ENCODE results near the gene SOX13. TPM values are rescaled to one million over a fixed set of nuclear protein-coding genes. Genes with fewer than 3 reads are reported as not detected.
"Not testable (repeated sequence)": the region's sequence is repeated elsewhere in the genome, so short reads cannot be mapped to it uniquely, and the experiment has no call there.

Gene SOX13
- total RNA-seq, 1 experiment from 2014 or later, result 81.9 TPM

- Histone ChIP-seq H3K4me1 (ENCODE audit: insufficient read depth, low read length) (peaks cover 22% of the 10 kb centered on the region), H3K36me3 (ENCODE audit: low read depth, low read length) (no peaks in the 10 kb centered on the region; the same call in 1 of the 2 replicates), H3K79me2 (ENCODE audit: low read length) (peaks cover 100% of the 10 kb centered on the region), H3K9ac (ENCODE audit: low read length) (no peak overlapping the region), H3K4me2 (ENCODE audit: low read length) (no peak overlapping the region), H3K9me3 (ENCODE audit: low read length) (no peaks in the 10 kb centered on the region), H3K27me3 (ENCODE audit: low read length) (no peaks in the 10 kb centered on the region), H3K27ac (ENCODE audit: low read length) (no peak overlapping the region), H2AFZ (ENCODE audit: low read length) (no peak overlapping the region), H3K4me3 (ENCODE audit: low read length) (no peak overlapping the region), H3F3A (ENCODE audit: low read length, unreplicated experiment) (no peaks in the 10 kb centered on the region), H3K9me2 (replicated peaks; ENCODE audit: low read length) (no peaks in the 10 kb centered on the region), H4K20me1 (ENCODE audit: low read length) (peaks cover 51% of the 10 kb centered on the region)
- no peak for DNase-seq
- ChIA-PET POLR2A (ENCODE audit: unreplicated experiment) (no interaction called here), CTCF (no interaction called here)
- intact Hi-C loops (cut with micrococcal nuclease), result no loop called here
- no peak for ATAC-seq
- no TSS peak for BruUV-seq (replicated peaks)
- no peak for TF ChIP-seq EZH2phosphoT487 (IDR thresholded peaks at IDR 0.05; ENCODE audit: borderline replicate concordance, low read length)
- no peak for TF ChIP-seq CTCF (conservative IDR thresholded peaks at IDR 0.05; ENCODE audit: low read depth, low read length)
- no peak for TF ChIP-seq EZH2 (IDR thresholded peaks at IDR 0.05; ENCODE audit: low read length, unreplicated experiment)
These were observed 15.7 kb downstream of the SOX13 start for GRCh38 chr1:204088596-204088995.

- intact Hi-C loops (cut with micrococcal nuclease), result no loop called here
- H3K4me3 ChIP-seq (ENCODE audit: low read length), result no peak overlapping the region
- no TSS peak for BruUV-seq (replicated peaks)
- no peaks in the 10 kb centered on the region for H3F3A ChIP-seq (ENCODE audit: low read length, unreplicated experiment)
- H2AFZ ChIP-seq (ENCODE audit: low read length), result no peak overlapping the region
- ATAC-seq (no peak), DNase-seq (no peak)
- H3K36me3 ChIP-seq (ENCODE audit: low read depth, low read length), result no peaks in the 10 kb centered on the region
- ChIA-PET CTCF (no interaction called here), POLR2A (ENCODE audit: unreplicated experiment) (no interaction called here)
- H3K9ac ChIP-seq (ENCODE audit: low read length), result no peak overlapping the region
- no peaks in the 10 kb centered on the region for H3K9me3 ChIP-seq (ENCODE audit: low read length)
- no peak overlapping the region for H3K4me2 ChIP-seq (ENCODE audit: low read length)
- TF ChIP-seq CTCF (conservative IDR thresholded peaks at IDR 0.05; ENCODE audit: low read depth, low read length) (no peak), EZH2phosphoT487 (IDR thresholded peaks at IDR 0.05; ENCODE audit: borderline replicate concordance, low read length) (no peak), EZH2 (IDR thresholded peaks at IDR 0.05; ENCODE audit: low read length, unreplicated experiment) (no peak)
- H3K79me2 ChIP-seq (ENCODE audit: low read length), result peaks cover 100% of the 10 kb centered on the region
- no peak overlapping the region for H3K27ac ChIP-seq (ENCODE audit: low read length)
- H3K27me3 ChIP-seq (ENCODE audit: low read length), result no peaks in the 10 kb centered on the region
- H4K20me1 ChIP-seq (ENCODE audit: low read length), result peaks cover 52% of the 10 kb centered on the region
- H3K4me1 ChIP-seq (ENCODE audit: insufficient read depth, low read length), result peaks cover 19% of the 10 kb centered on the region
- H3K9me2 ChIP-seq (replicated peaks; ENCODE audit: low read length), result no peaks in the 10 kb centered on the region
These were observed 16.3 kb downstream of the SOX13 start for GRCh38 chr1:204089044-204089751.

GRCh38 chr1:204090132-204090531, 17.2 kb downstream of the SOX13 start:
- POLR2A ChIA-PET (ENCODE audit: unreplicated experiment); BruUV-seq (replicated peaks): not testable (repeated sequence)

More at GRCh38 chr1:204090132-204090531, 17.2 kb downstream of the SOX13 start:
- H3K36me3 ChIP-seq (ENCODE audit: low read depth, low read length); H3K27ac ChIP-seq (ENCODE audit: low read length); H3K4me3 ChIP-seq (ENCODE audit: low read length); H3K9me3 ChIP-seq (ENCODE audit: low read length); CTCF ChIA-PET; DNase-seq; H3K9ac ChIP-seq (ENCODE audit: low read length); intact Hi-C loops (cut with micrococcal nuclease); ATAC-seq; H3K27me3 ChIP-seq (ENCODE audit: low read length); H2AFZ ChIP-seq (ENCODE audit: low read length); H3K4me2 ChIP-seq (ENCODE audit: low read length); H3K9me2 ChIP-seq (replicated peaks; ENCODE audit: low read length); H3F3A ChIP-seq (ENCODE audit: low read length, unreplicated experiment): not testable (repeated sequence)
- Histone ChIP-seq H4K20me1 (ENCODE audit: low read length) (peaks cover 47% of the 10 kb centered on the region), H3K79me2 (ENCODE audit: low read length) (peaks cover 100% of the 10 kb centered on the region), H3K4me1 (ENCODE audit: insufficient read depth, low read length) (peaks cover 23% of the 10 kb centered on the region)

All from PC-3 (cell line).